K562 (cell line): Measurements from ENCODE around the gene PBX2. TPM values are rescaled to one million over a fixed set of nuclear protein-coding genes. Genes with fewer than 3 reads are reported as not detected.
A peak's percentile ranks its signal among the peaks of the same experiment; 100 is the strongest.

Source experiments
- ATAC-seq: fragments of 200-7000 bp; cut with Tn5 transposase; 3 replicates; pipeline ENCODE4 v1.9.1; 2020; ENCODE audit warnings: moderate library complexity
- BruUV-seq: library from RNA; stranded (reverse); fragments of 400-500 nt; replicated peaks from 2 replicates; lab custom pipeline; 2021; lab: Mats Ljungman, UMichigan
- CTCF ChIA-PET: fragments of 300-600 bp; formaldehyde crosslinking; extraction: SDS; loops from one replicate; lab custom pipeline; 2021; ENCODE audit warnings: low intra/inter-chr PET ratio; lab: Yijun Ruan, JAX
- POLR2A ChIA-PET: fragments of 300-600, 350-650 bp; sonication (Branson Sonifier 250); formaldehyde crosslinking; extraction: SDS; loops from one replicate; lab custom pipeline; 2021; ENCODE audit warnings: antibody characterized with exemption, inconsistent platforms; lab: Yijun Ruan, JAX
- DNase-seq, 4 experiments: peaks; one replicate each; pipeline versions ENCODE4 v3.0.0 to v3.0.0-alpha.2; 2011 to 2018; ENCODE audit warnings: low spot score in 3 of 4, mixed read lengths in 3 of 4; ENCODE audit errors: extremely low read depth in 1 of 4
- FAIRE-seq: peaks from 2 replicates; lab custom pipeline; 2011; peaks lifted over from hg19 to GRCh38; lab: Jason Lieb, UNC
- H2AFZ ChIP-seq: 2 replicates; pipeline ENCODE4 v1.6.0; 2011; ENCODE audit warnings: low read depth, low read length, control low read depth, inconsistent platforms
- H3K27ac ChIP-seq: fragments of 200-600 bp; 3 replicates; pipeline ENCODE4 v1.8.0; 2011; ENCODE audit warnings: low read depth, mild to moderate bottlenecking, control low read depth, inconsistent platforms, low read length, moderate library complexity, mixed read lengths; ENCODE audit errors: extremely low read depth
- H3K27me3 ChIP-seq, 2 experiments: fragments of 300-600 bp in 1 of 2; 2 replicates in 1 of 2; 3 replicates in 1 of 2; pipeline versions ENCODE4 v1.6.0 to v1.8.0; 2011; ENCODE audit warnings: inconsistent platforms in 2 of 2, low read length in 2 of 2, mild to moderate bottlenecking in 1 of 2, mixed read lengths in 1 of 2, moderate library complexity in 1 of 2; ENCODE audit not compliant: control insufficient read depth in 2 of 2, insufficient read depth in 2 of 2
- H3K36me3 ChIP-seq: fragments of 300-600 bp; 3 replicates; pipeline ENCODE4 v1.8.0; 2011; ENCODE audit warnings: mild to moderate bottlenecking, low read length, inconsistent platforms; ENCODE audit not compliant: control insufficient read depth, insufficient read depth
- H3K4me1 ChIP-seq, 2 experiments: fragments of 200-600 bp in 1 of 2; replicated peaks in 1 of 2; 2 replicates in 1 of 2; 3 replicates in 1 of 2; pipeline versions ENCODE4 v1.5.1 to v1.8.0; 2011; ENCODE audit warnings: inconsistent platforms in 2 of 2, low read length in 2 of 2, mild to moderate bottlenecking in 1 of 2, mixed read lengths in 1 of 2, moderate library complexity in 1 of 2; ENCODE audit not compliant: control insufficient read depth in 2 of 2, insufficient read depth in 2 of 2
- H3K4me2 ChIP-seq: 2 replicates; pipeline ENCODE4 v1.6.1; 2011; ENCODE audit warnings: low read length, control low read depth, inconsistent platforms, mixed read lengths; ENCODE audit not compliant: insufficient read depth
- H3K4me3 ChIP-seq: fragments of 200-600 bp; sonication (generic), shearing (Covaris generic); 2 replicates; pipeline ENCODE4 v1.5.1; 2016; ENCODE audit warnings: control low read depth, inconsistent platforms
- H3K79me2 ChIP-seq: fragments of 200-600 bp; 3 replicates; pipeline ENCODE4 v1.8.0; 2011; ENCODE audit warnings: low read length, inconsistent platforms; ENCODE audit not compliant: control insufficient read depth, insufficient read depth
- H3K9ac ChIP-seq, 2 experiments: 2 replicates each; pipeline versions ENCODE4 v1.6.0 to v1.6.1; 2011; ENCODE audit warnings: low read depth in 2 of 2, low read length in 2 of 2, control low read depth in 1 of 2, inconsistent platforms in 1 of 2, mild to moderate bottlenecking in 1 of 2, mixed read lengths in 1 of 2; ENCODE audit not compliant: insufficient read depth in 1 of 2
- H3K9me1 ChIP-seq: one replicate; pipeline ENCODE4 v1.6.0; 2011; ENCODE audit warnings: inconsistent platforms, mild to moderate bottlenecking, low read length, moderate library complexity; ENCODE audit not compliant: control insufficient read depth, insufficient read depth
- H3K9me3 ChIP-seq: replicated peaks from 2 replicates; pipeline ENCODE4 v1.5.1; 2011; ENCODE audit warnings: low read depth, low read length, inconsistent platforms; ENCODE audit not compliant: control insufficient read depth, insufficient read depth
- H4K20me1 ChIP-seq: replicated peaks from 2 replicates; pipeline ENCODE4 v1.6.1; 2011; ENCODE audit warnings: low read length, inconsistent platforms, mixed read lengths; ENCODE audit not compliant: control insufficient read depth, insufficient read depth
- ASH1L ChIP-seq: fragments of 450-650 bp; IDR thresholded peaks from 2 replicates; pipeline ENCODE4 v1.6.1; 2018; ENCODE audit warnings: borderline replicate concordance, mild to moderate bottlenecking, low read depth; ENCODE audit not compliant: partially characterized antibody
- BRD4 ChIP-seq: fragments of 200-600 bp; sonication (generic); IDR thresholded peaks from 2 replicates; pipeline ENCODE4 v1.6.1; 2017; ENCODE audit warnings: inconsistent platforms
- CREBBP ChIP-seq: IDR thresholded peaks from one replicate; pipeline ENCODE4 v1.6.1; 2012; ENCODE audit warnings: low read depth, mild to moderate bottlenecking, control low read depth, inconsistent platforms, low read length
- GTF2B ChIP-seq: IDR thresholded peaks from 2 replicates; pipeline ENCODE4 v1.6.1; 2011; ENCODE audit not compliant: insufficient read length; ENCODE audit errors: extremely low read depth
- HDGF ChIP-seq: fragments of 450-650 bp; IDR thresholded peaks from 2 replicates; pipeline ENCODE4 v1.6.1; 2016
- L3MBTL2 ChIP-seq: fragments of 450-650 bp; IDR thresholded peaks from 2 replicates; pipeline ENCODE4 v1.6.1; 2016; ENCODE audit warnings: mild to moderate bottlenecking, moderate library complexity
- LARP7 ChIP-seq: fragments of 450-650 bp; IDR thresholded peaks from 2 replicates; pipeline ENCODE4 v1.6.1; 2016
- NR2C1 ChIP-seq, 2 experiments: fragments of 450-650 bp; IDR thresholded peaks; 2 replicates each; pipeline ENCODE4 v1.6.1; 2017; ENCODE audit warnings: mild to moderate bottlenecking in 2 of 2, antibody characterized with exemption in 1 of 2, inconsistent platforms in 1 of 2, missing compliant biosample characterization in 1 of 2, missing genetic modification characterization in 1 of 2
- TAL1 ChIP-seq: fragments of 450-650 bp; IDR thresholded peaks from 2 replicates; pipeline ENCODE4 v1.6.1; 2016; ENCODE audit warnings: mild to moderate bottlenecking
- U2AF2 ChIP-seq: fragments of 200-400 bp; formaldehyde crosslinking; optimal IDR thresholded peaks from 2 replicates; pipeline ENCODE3; 2017; ENCODE audit warnings: low read depth, mild to moderate bottlenecking, low read length
- ZBTB26 ChIP-seq: fragments of 450-650 bp; formaldehyde crosslinking; IDR thresholded peaks from 2 replicates; pipeline ENCODE4 v1.4.0; 2022; ENCODE audit warnings: missing genetic modification characterization
- ZBTB43 ChIP-seq: sonication (generic); formaldehyde crosslinking; IDR thresholded peaks from 2 replicates; pipeline ENCODE4 v1.8.0; 2023; ENCODE audit warnings: mild to moderate bottlenecking, missing genetic modification reagents
- ZFP36 ChIP-seq: fragments of 150-350 bp; IDR thresholded peaks from 2 replicates; pipeline ENCODE4 v1.6.1; 2018; ENCODE audit warnings: low read length, low read depth; ENCODE audit not compliant: partially characterized antibody
- ZNF184 ChIP-seq: sonication (generic); formaldehyde crosslinking; IDR thresholded peaks from 2 replicates; pipeline ENCODE4 v1.5.0; 2020; ENCODE audit warnings: missing genetic modification reagents
- ZNF23 ChIP-seq: fragments of 250-450 bp; sonication (Bioruptor Pico); IDR thresholded peaks from 2 replicates; pipeline ENCODE4 v1.4.0; 2020; ENCODE audit warnings: mild to moderate bottlenecking
- ZNF263 ChIP-seq: sonication (generic); formaldehyde crosslinking; IDR thresholded peaks from 2 replicates; pipeline ENCODE4 v1.8.0; 2022; ENCODE audit warnings: mild to moderate bottlenecking, missing genetic modification reagents, borderline replicate concordance
- ZNF512 ChIP-seq: IDR thresholded peaks from 2 replicates; pipeline ENCODE4 v1.6.1; 2016; ENCODE audit warnings: missing genetic modification characterization, missing compliant biosample characterization
- WGBS: fragments of 100-300 bp; shearing (Covaris generic); methylation state at CpG from one replicate; pipeline ENCODE4 v1.1.6; 2016; ENCODE audit warnings: low coverage, mixed read lengths; ENCODE audit not compliant: insufficient coverage; ENCODE audit errors: missing lambda C conversion rate; 5-methylcytosine and 5-hydroxymethylcytosine counted together
- in situ Hi-C: fragments of 300-500 bp; cut with MboI; formaldehyde crosslinking; loops from 4 replicates; pipeline ENCODE4 v1.15.0; 2018; ENCODE audit warnings: inconsistent platforms, mixed read lengths
- intact Hi-C: fragments of 100-400 bp; cut with micrococcal nuclease; formaldehyde crosslinking; loops from 2 replicates; pipeline ENCODE4 v1.14.2; 2022
- polyA plus RNA-seq, 8 experiments: library from polyadenylated mRNA; depleted of rRNA in 4 of 8; stranded (reverse) in 5 of 8; unstranded in 3 of 8; fragments of >200 nt; fragmentation: Nextera tagmentation in 2 of 8; fragmentation: Illumina TruSeq in 1 of 8; extraction: Ambion mirVana in 2 of 8; extraction: Trizol in 1 of 8; gene quantifications; 2 replicates each; pipeline versions ENCODE4 v1.2.1 to v1.2.3, GENCODE V29; 2011 to 2014; ENCODE audit warnings: inconsistent platforms in 1 of 8, missing spikeins in 1 of 8
- total RNA-seq, 7 experiments: library from RNA; depleted of rRNA in 6 of 7; stranded (reverse); fragments of >200 nt in 6 of 7; fragmentation: Illumina TruSeq in 2 of 7; extraction: Trizol in 2 of 7; gene quantifications; 2 replicates each; pipeline versions ENCODE4 v1.2.1 to v1.2.3, GENCODE V29; 2011 to 2021; ENCODE audit warnings: low replicate concordance in 1 of 7
- TF ChIP-seq, protein P1 (sequence below): fragments of 250-450 bp; sonication (Bioruptor Pico); IDR thresholded peaks from 2 replicates; pipeline ENCODE4 v1.8.0; 2021; ENCODE audit warnings: mild to moderate bottlenecking, moderate library complexity

PBX2 gene
- total and polyA plus RNA-seq, 9 of the 15 experiments (the other 6 are each of a cell fraction or from before 2014, with no cell fraction given): 1.9 to 134 (median 62.5) TPM

DNA sequence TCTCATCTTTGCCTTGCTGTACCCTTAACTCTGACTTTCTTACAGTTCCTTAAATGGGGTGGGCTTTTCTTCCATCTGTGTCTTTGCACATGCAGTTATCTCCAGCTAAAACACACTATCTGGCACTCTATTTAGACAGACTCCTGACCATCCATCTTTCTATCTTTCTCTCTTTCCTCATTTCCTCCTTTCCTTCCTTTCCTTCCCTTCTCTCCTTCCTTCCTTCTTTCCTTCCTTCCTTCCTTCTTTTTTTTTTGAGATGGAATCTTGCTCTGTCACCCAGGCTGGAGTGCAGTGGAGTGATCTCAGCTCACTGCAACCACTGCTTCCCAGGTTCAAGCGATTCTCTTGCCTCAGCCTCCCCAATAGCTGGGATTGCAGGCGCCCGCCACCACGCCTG lies 25.6 kb upstream of the PBX2 start:
- Histone ChIP-seq H3K27me3 (peaks cover 7 to 32% of the 10 kb centered on the region in 2 experiments; a peak in 3 of 5 replicates), H3K4me2 (no peak overlapping the region; the same call in 1 of the 2 replicates), H3K9ac (no peak overlapping the region), H2AFZ (peak overlapping the region; percentile 33; the same call in 1 of the 2 replicates), H3K4me3 (no peak overlapping the region), H3K79me2 (no peaks in the 10 kb centered on the region), H3K9me1 (no peaks in the 10 kb centered on the region), H4K20me1 (no peaks in the 10 kb centered on the region), H3K27ac (no peak overlapping the region), H3K9me3 (no peaks in the 10 kb centered on the region), H3K36me3 (no peaks in the 10 kb centered on the region), H3K4me1 (peaks cover 8 to 15% of the 10 kb centered on the region in 2 experiments; a peak in 4 of 5 replicates)
- in situ Hi-C loops: no loop called here
- ChIA-PET POLR2A (interaction anchor here (0.5 to 1.1 kb wide), 2 partner anchors 10 to 99 kb away, joined by 3 to 4 read pairs; no protein-coding TSS in a partner anchor), CTCF (no interaction called here)
- intact Hi-C loops: no loop called here
- FAIRE-seq: no peak
- DNase-seq: no peak
- no CpG with 5 or more reads among the region's 4 CpGs for WGBS
- no TSS peak for BruUV-seq
- no peak for ATAC-seq
- no peak for TF ChIP-seq CREBBP
- TF ChIP-seq ASH1L: peak; percentile 23
- no peak for TF ChIP-seq BRD4
- peak; percentile 69; the same call in 1 of the 2 replicates for TF ChIP-seq LARP7
- no peak for TF ChIP-seq ZBTB43
- no peak for TF ChIP-seq GTF2B
- TF ChIP-seq ZNF512: peak; percentile 88
- TF ChIP-seq ZNF184 (CRISPR knock-in tag): no peak
- TF ChIP-seq L3MBTL2: no peak
- TF ChIP-seq, protein P1, sequence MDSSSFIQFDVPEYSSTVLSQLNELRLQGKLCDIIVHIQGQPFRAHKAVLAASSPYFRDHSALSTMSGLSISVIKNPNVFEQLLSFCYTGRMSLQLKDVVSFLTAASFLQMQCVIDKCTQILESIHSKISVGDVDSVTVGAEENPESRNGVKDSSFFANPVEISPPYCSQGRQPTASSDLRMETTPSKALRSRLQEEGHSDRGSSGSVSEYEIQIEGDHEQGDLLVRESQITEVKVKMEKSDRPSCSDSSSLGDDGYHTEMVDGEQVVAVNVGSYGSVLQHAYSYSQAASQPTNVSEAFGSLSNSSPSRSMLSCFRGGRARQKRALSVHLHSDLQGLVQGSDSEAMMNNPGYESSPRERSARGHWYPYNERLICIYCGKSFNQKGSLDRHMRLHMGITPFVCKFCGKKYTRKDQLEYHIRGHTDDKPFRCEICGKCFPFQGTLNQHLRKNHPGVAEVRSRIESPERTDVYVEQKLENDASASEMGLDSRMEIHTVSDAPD (CRISPR knock-in tag): no peak
- no peak for TF ChIP-seq ZNF263 (CRISPR knock-in tag)
- TF ChIP-seq HDGF: peak; percentile 84; the same call in 1 of the 2 replicates
- 0 out of 2 replicates have a peak, but pooled peaks have one; percentile 11 for TF ChIP-seq TAL1
- no peak for TF ChIP-seq ZNF23 (CRISPR knock-in tag)
- TF ChIP-seq NR2C1 (IDR thresholded peaks at IDR 0.05): 0 out of 2 replicates have a peak, but pooled peaks have one; percentile 18
- TF ChIP-seq NR2C1 (tag; IDR thresholded peaks at IDR 0.05): no peak
- TF ChIP-seq ZFP36: no peak
- peak; percentile 57; the same call in 1 of the 2 replicates for TF ChIP-seq ZBTB26 (CRISPR knock-in tag)
- no peak for TF ChIP-seq U2AF2
